ENCODE results near the gene GOSR1.
"Not testable (repeated sequence)": the region's sequence is repeated elsewhere in the genome, so short reads cannot be mapped to it uniquely, and the experiment has no call there.

Gene GOSR1

GRCh38 chr17:30563131-30563904 is 86.1 kb downstream of the GOSR1 start:
- not testable (repeated sequence) for DNase-seq

DNA sequence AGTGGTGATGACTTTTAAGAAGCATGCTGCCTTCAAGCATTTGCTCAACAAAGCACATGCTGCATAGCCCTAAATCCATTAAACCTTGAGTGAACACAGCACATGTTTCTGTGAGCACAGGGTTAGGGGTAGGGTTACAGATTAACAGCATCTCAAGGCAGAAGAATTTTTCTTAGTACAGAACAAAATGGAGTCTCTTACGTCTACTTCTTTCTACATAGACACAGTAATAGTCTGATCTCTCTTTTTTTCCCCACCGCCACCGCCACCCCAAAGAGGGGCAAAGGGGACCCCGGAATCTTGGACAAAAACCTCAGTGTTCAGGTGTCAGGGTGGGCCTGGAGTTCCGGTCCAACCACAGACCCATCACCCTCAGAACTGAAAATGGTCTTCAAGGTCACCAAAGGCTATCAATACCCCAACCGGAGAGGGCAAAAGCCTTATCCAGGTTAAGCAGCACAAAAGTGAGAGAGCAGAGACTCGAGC is 86.7 kb downstream of the GOSR1 start:
- not testable (repeated sequence) for DNase-seq

DNA sequence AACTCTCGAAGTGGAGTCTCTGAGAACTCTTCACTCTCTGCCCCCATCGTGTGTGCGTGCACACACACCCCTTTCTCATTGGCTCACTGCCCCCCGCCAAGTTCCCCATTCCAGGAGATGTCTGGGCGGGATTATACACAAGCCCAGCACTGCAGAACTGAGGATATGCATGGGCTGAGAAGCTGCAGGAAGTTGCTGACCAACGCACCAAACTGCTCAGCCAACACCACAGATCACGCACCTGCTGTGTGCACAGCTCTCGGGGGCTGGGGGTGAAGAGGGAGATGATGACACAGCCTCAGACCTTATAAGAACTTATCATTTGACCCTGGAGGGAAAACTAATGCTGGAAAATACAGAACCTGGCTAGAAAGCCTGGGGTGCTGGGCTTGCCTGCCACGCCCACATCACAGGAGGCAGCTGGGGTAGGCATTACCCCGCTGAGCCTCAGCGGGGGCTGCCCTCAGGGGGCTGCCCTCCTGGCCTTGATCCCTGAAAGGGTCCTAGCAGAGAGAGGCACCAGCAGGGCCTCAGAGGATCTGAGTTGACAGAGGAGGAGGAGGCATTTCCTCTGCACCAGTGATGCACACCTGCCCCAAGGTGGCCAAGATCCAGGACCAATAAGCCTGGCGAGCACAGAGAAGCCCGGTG is 87.3 kb downstream of the GOSR1 start:
- not testable (repeated sequence) for DNase-seq

DNA sequence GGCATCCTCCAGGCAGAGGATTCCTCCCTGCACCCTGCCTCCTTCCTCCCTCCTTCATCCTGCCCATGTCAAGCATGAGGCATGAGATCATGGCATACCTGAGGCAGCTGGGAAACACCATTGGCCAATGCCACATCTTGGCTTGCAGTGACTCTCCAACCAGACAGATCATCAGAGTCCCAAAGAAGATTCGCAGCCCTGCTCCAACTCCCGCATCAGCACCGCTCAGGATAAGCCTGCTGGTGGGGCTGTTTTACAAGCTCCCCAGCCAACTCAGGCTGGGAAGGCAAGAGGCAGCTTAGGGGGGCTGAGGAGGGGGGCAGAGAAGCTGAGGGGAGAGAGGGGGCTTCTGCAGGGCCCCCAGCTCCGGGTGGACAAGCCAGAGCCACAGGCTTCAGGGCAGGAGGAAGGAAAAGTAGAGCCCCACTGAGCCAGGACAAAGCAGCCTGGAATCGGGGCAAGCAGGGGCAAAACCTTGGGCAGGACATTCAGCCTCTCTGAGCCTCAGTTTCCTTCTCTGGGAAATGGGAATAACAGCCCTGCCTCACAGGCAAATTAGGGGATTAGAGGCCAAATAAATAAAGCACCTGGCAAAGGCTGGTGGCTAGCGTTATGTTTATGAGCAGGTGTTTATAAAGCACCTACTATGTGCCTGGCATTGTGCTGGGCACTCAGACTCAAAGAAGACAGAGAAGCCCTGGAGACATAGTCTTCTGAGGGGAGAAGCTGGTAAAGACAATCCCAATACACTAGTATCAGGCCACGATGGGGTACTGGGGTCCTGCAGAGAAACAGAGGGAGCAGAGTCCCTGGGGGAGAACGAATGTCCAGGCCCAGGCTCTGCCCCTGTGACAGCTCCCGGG is 88.1 kb downstream of the GOSR1 start:
- DNase-seq, result no peak

DNA sequence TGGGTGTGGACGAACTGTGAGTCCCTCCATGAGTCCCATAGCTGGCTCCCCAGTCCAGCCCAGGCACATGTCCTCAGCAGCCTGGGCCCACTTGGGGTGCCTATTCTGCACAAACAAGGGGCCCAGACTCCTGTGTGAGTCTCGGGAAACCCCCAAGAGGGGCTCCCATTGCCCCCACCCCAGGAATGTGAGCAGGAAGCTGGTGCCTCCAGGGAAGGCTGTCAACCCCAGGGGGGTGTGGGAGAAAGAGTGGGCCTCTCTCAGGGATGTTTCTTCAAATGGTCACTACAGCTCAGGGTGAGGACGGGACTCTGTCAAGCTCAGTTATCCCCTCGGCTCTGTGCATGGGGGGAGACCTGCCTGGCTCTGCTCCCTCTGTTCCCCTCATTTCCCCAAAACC is 88.9 kb downstream of the GOSR1 start:
- DNase-seq, result not testable (repeated sequence)

- DNase-seq, result not testable (repeated sequence)
Measured at GRCh38 chr17:30566516-30567225, 89.5 kb downstream of the GOSR1 start.

DNA sequence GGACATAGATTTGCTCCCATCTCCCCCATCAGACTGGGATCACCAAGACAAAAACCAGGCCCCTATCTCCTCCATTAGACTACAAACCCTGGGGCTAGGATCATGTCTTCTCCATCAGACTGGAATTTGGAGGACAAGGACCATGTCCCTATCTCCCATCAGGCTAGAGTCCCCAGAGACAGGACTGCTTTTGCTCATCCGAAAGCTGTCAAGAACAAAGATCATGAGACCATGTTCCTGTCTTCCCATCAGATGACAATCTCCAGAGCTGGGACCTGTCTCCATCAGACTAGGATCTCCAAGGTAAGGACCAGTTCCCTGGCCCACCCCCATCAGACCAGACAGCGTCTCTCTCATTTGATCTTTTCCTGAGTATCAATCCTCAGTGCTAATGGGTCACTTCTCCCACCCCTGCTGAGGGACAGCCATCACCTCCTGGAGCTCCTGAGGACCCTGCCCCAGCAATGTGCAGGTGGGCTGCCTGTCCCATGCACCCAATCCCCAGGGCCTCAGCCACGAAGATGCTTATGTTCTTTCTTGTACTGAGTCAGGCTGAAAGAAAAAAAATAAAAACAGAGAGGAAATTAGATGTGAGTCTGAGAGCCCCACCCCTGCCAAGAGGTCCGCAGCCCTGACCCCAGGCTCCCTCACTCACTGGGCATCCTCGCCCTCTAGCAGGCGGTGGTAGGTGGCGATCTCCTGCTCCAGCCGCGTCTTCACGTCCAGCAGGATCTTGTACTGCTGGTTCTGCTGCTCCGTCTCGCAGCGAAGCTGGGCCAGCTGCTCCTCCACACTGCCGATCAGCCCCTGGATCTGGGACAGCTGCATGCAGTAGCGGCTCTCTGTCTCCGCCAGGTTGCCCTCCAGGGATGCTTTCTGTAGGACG is 90.3 kb downstream of the GOSR1 start:
- DNase-seq, result no peak

DNA sequence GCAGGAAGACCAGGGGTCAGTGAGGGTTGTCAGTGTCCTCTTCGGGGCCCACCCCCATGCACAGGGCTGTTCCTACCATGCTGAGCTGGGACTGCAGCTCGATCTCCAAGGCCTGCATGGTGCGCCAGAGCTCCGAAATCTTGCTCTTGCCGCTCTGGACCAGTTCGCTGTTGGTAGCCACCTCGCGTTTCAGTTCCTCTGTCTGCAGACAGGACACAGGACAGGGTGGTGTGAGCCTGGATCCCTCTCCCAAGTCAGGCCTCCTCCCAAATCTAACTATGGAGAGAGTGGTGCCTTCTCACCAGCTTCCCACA is 90.9 kb downstream of the GOSR1 start:
- DNase-seq, result no peak

- not testable (repeated sequence) for DNase-seq
Measured at GRCh38 chr17:30569531-30570175, 92.4 kb downstream of the GOSR1 start.

DNA sequence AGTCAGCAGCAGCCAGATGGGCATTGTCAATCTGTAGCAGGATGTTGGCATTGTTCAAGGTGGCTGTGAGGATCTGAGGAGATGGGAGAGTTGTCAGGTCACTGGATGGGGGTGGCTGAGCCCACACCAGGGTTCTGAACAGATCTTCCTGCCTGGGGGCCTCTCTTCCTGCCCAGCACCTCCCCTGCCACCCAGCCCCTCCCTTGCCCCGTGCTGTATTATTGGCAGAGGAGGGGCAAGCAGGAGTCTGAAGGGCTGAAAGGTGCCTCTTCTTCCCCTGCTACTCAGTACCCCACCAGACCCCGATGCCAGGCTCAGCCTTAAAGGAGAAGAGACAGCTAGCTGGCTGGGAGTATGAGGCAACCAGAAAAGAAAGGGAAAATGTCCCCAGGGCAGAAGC is 93.0 kb downstream of the GOSR1 start:
- no peak for DNase-seq

- DNase-seq, result no peak
Measured at GRCh38 chr17:30570596-30571265, 93.5 kb downstream of the GOSR1 start.

GRCh38 chr17:30571404-30571803 is 94.2 kb downstream of the GOSR1 start:
- DNase-seq, result not testable (repeated sequence)

DNA sequence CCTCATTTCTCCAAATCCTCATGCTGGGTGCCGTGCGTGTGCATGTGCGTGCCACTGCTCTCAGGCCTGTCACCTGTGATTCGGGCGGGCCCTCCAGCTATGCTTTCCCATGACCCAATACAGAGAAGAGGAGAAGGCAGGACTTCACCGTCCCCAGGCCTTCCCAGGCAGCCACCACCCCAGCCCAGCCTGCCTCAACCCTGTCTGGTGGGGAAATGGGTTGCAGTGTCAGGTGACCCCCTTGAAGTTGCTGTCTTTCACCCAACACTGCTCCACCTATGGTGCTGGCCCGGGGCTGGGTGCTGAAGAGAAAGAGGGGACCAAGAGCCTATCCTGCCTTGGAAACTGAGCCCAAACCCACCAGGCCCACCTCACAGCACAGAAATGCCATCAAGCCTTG is 94.7 kb downstream of the GOSR1 start:
- DNase-seq, result no peak

DNA sequence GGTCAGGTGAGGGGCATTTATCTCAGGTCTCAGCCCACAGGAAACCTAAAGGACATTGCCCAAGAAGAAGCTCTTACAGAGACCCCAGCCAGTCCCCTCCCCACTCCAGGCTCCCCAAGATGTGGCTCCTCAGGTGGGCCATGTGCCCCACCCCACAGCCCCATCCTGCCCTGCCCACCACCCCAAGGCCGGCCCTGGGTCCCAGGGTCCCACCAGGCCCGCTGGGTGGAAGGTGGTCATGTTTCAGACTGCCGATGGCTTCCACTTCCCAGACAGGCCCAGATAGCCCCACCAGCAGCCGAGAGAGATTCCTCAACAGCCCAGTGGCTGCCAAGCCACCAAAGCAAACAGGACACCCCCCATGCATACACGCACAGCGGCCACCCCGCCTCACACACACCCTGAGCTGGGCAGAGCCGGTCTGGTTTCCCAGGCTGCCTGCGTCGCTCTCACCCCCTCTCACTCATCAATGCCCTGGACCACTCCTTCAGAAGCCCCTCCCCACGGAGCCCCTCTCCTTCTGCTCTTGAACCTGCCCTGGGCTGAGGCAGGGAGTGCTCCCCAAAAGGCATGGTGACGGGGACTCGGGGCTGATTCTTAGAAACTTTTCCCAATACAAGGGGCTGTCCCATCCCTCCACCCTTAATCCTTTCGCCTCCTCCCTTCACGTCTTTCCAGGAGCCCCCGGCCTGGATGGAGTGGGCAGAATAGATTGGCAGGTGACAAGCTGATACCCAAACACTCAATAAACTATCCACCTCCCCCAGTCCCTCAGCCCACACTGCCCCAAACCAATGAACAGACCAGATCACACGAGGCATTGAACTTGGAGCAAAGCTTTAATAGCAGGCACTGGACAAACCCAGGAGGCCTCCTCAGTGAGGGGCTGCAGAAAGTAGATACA is 95.7 kb downstream of the GOSR1 start:
- not testable (repeated sequence) for DNase-seq

GRCh38 chr17:30573603-30574175 is 96.5 kb downstream of the GOSR1 start:
- DNase-seq, result no peak

GRCh38 chr17:30574309-30574708 is 97.1 kb downstream of the GOSR1 start:
- not testable (repeated sequence) for DNase-seq

DNA sequence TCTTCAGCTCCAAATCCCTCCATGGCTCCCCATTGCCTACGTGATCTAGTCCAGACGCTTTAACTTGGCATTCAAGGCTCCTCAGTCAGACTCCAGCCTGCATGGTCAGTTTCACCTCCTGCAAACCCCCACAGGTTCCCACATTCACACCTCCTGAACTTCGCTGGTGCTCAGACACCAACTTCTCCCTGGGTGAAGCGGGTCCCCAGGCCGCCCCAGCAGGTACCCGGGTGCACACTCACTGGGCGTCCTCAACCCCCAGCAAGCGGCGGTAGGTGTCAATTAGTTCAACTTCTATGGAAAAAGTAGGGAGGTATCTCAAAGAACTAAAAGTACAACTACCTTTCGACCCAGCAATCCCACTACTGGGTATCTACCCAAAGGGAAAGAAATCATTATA is 97.6 kb downstream of the GOSR1 start:
- not testable (repeated sequence) for DNase-seq

DNA sequence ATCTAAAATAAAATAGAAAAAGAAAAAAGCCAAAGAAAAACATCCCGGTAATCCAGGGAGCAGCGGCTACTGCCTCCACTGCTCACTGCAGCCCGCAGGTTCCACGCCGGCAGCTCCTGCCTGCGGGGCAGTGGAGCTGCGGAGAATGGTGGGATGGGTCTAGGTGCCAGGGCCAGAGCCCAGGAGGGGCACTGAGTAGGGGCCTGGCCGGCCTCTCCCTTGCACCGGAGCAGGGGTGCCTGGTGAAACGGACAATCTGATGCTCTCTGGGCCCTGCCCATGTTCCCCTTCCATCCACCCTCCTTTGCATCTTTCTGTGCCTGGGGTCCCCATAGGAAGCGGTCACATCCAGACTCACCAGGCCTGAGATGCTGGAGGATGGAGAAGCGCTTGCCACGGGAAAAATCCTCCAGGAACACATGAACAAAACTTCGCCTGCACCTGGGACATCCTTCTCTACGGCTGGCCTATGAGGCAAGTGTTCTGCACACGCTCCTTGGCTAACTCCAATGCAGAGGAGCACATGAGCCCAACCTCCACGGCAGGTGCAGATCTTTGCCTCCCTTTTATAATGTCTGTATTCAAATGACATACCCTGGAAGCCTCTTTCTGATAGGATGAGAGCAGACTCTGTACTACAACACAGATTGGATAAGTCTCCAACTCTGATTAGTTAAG is 98.6 kb downstream of the GOSR1 start:
- not testable (repeated sequence) for DNase-seq
